HEK293T (cell line): ENCODE data around the gene FAM120A.

Source experiments
- BHLHE40 ChIP-seq: fragments of 450-650 bp; IDR thresholded peaks from 2 replicates; pipeline ENCODE4 v1.6.1; 2016; ENCODE audit warnings: mild to moderate bottlenecking, moderate library complexity, borderline replicate concordance
- ELF4 ChIP-seq: fragments of 450-650 bp; IDR thresholded peaks from 2 replicates; pipeline ENCODE4 v1.6.1; 2017; ENCODE audit warnings: antibody characterized with exemption
- FOXA1 ChIP-seq: fragments of 450-650 bp; IDR thresholded peaks from 2 replicates; pipeline ENCODE4 v1.6.1; 2016; ENCODE audit warnings: mild to moderate bottlenecking
- FOXK2 ChIP-seq: fragments of 450-650 bp; IDR thresholded peaks from 2 replicates; pipeline ENCODE4 v1.6.1; 2016; ENCODE audit warnings: mild to moderate bottlenecking
- FOXM1 ChIP-seq: fragments of 450-650 bp; IDR thresholded peaks from 2 replicates; pipeline ENCODE4 v1.6.1; 2017; ENCODE audit warnings: mild to moderate bottlenecking, borderline replicate concordance
- HDGF ChIP-seq: fragments of 450-650 bp; IDR thresholded peaks from 2 replicates; pipeline ENCODE4 v1.6.1; 2017; ENCODE audit warnings: antibody characterized with exemption, borderline replicate concordance
- L3MBTL2 ChIP-seq: fragments of 450-650 bp; conservative IDR thresholded peaks from 2 replicates; pipeline ENCODE4 v1.6.1; 2016; ENCODE audit warnings: mild to moderate bottlenecking
- LEF1 ChIP-seq: fragments of 450-650 bp; IDR thresholded peaks from 2 replicates; pipeline ENCODE4 v1.6.1; 2017; ENCODE audit warnings: mild to moderate bottlenecking, borderline replicate concordance
- NFRKB ChIP-seq: fragments of 450-650 bp; IDR thresholded peaks from 2 replicates; pipeline ENCODE4 v1.6.1; 2016; ENCODE audit warnings: mild to moderate bottlenecking, moderate library complexity
- SP1 ChIP-seq: fragments of 450-650 bp; IDR thresholded peaks from 2 replicates; pipeline ENCODE4 v1.6.1; 2017
- SUZ12 ChIP-seq: fragments of 450-650 bp; IDR thresholded peaks from 2 replicates; pipeline ENCODE4 v1.6.1; 2016; ENCODE audit warnings: mild to moderate bottlenecking
- TARDBP ChIP-seq: fragments of 450-650 bp; IDR thresholded peaks from 2 replicates; pipeline ENCODE4 v1.6.1; 2016
- ZNF384 ChIP-seq: fragments of 450-650 bp; IDR thresholded peaks from 2 replicates; pipeline ENCODE4 v1.6.1; 2016
- TF ChIP-seq, protein P1 (sequence below): fragments of 450-650 bp; IDR thresholded peaks from 2 replicates; pipeline ENCODE4 v1.6.1; 2016

- no peak for TF ChIP-seq FOXK2
- TF ChIP-seq BHLHE40: no peak
- TF ChIP-seq ZNF384: no peak
- TF ChIP-seq NFRKB: no peak
- no peak for TF ChIP-seq FOXM1
- no peak for TF ChIP-seq SP1
- no peak for TF ChIP-seq L3MBTL2
- TF ChIP-seq HDGF: no peak
- TF ChIP-seq SUZ12: no peak
- no peak for TF ChIP-seq TARDBP
- TF ChIP-seq LEF1: no peak
- no peak for TF ChIP-seq ELF4
- TF ChIP-seq, protein P1, sequence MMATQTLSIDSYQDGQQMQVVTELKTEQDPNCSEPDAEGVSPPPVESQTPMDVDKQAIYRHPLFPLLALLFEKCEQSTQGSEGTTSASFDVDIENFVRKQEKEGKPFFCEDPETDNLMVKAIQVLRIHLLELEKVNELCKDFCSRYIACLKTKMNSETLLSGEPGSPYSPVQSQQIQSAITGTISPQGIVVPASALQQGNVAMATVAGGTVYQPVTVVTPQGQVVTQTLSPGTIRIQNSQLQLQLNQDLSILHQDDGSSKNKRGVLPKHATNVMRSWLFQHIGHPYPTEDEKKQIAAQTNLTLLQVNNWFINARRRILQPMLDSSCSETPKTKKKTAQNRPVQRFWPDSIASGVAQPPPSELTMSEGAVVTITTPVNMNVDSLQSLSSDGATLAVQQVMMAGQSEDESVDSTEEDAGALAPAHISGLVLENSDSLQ: no peak
- no peak for TF ChIP-seq FOXA1
Measured at GRCh38 chr9:93606187-93606586, 154.7 kb downstream of the FAM120A start.
